A673 (cell line): ENCODE data around the gene ASTN1.

ENCODE experiments used
- CTCF ChIP-seq: fragments of 300-800, 200-600 bp; sonication (generic); conservative IDR thresholded peaks from 2 replicates; pipeline ENCODE4 v1.5.1; 2017; ENCODE audit warnings: low read depth, mild to moderate bottlenecking, antibody characterized with exemption, low read length, moderate library complexity, mixed read lengths
- EZH2 ChIP-seq: fragments of 200-600 bp; sonication (generic); IDR thresholded peaks from 2 replicates; pipeline ENCODE4 v1.6.1; 2017; ENCODE audit warnings: borderline replicate concordance, low read depth, mild to moderate bottlenecking, mixed read lengths, antibody characterized with exemption, low read length; ENCODE audit not compliant: poor library complexity, severe bottlenecking

GRCh38 chr1:176876966-176877515 lies 287.5 kb downstream of the ASTN1 start:
- TF ChIP-seq CTCF: no peak
- no peak for TF ChIP-seq EZH2
